Ascending aorta (tissue), 2 donors: ENCODE data around the gene ATP5MG. TPM values are rescaled to one million over a fixed set of nuclear protein-coding genes. Genes with fewer than 3 reads are reported as not detected.
"Not testable (repeated sequence)": the region's sequence is repeated elsewhere in the genome, so short reads cannot be mapped to it uniquely, and the experiment has no call there.

Experiments used
- DNase-seq, 2 donors: peaks; one replicate each; pipeline ENCODE4 v3.0.0-alpha.2; 2019; ENCODE audit warnings: low spot score in 2 of 2
- H3K27ac ChIP-seq, 2 donors: fragments of 200-600 bp; sonication (generic); one replicate each; pipeline ENCODE4 v1.5.1; 2016 to 2017; ENCODE audit warnings: mild to moderate bottlenecking in 1 of 2
- H3K27me3 ChIP-seq: fragments of 200-600 bp; sonication (generic); one replicate; pipeline ENCODE4 v1.5.1; 2017
- H3K36me3 ChIP-seq, 2 donors: fragments of 200-600 bp; sonication (generic); one replicate each; pipeline ENCODE4 v1.5.1; 2016
- H3K4me1 ChIP-seq, 2 donors: fragments of 200-600 bp; sonication (generic); one replicate each; pipeline ENCODE4 v1.5.1; 2016 to 2017; ENCODE audit warnings: mild to moderate bottlenecking in 1 of 2
- H3K4me3 ChIP-seq, 2 donors: fragments of 200-600 bp; sonication (generic); one replicate each; pipeline ENCODE4 v1.5.1; 2016 to 2017; ENCODE audit warnings: mild to moderate bottlenecking in 1 of 2
- H3K9me3 ChIP-seq, 2 donors: fragments of 200-600 bp; sonication (generic); one replicate each; pipeline ENCODE4 v1.5.1; 2016
- intact Hi-C: fragments of 100-400 bp; cut with DNase I; formaldehyde crosslinking; loops from one replicate; pipeline ENCODE4 v1.15.1; 2023
- total RNA-seq: library from RNA; depleted of rRNA; stranded (reverse); fragments of >200 nt; gene quantifications from one replicate; pipeline ENCODE4 v1.1.0, GENCODE V29; 2016
- TF ChIP-seq, protein P1 (sequence below), 3 experiments: fragments of 200-600 bp in 2 of 3; fragments of 450-650 bp in 1 of 3; sonication (generic) in 2 of 3; IDR thresholded peaks; one replicate each; pipeline ENCODE4 v1.5.1; 2016 to 2019; ENCODE audit warnings: antibody characterized with exemption in 3 of 3, mild to moderate bottlenecking in 1 of 3, moderate library complexity in 1 of 3

Gene ATP5MG
- total RNA-seq, 1 donor from 2014 or later, result 23.7 TPM

DNA sequence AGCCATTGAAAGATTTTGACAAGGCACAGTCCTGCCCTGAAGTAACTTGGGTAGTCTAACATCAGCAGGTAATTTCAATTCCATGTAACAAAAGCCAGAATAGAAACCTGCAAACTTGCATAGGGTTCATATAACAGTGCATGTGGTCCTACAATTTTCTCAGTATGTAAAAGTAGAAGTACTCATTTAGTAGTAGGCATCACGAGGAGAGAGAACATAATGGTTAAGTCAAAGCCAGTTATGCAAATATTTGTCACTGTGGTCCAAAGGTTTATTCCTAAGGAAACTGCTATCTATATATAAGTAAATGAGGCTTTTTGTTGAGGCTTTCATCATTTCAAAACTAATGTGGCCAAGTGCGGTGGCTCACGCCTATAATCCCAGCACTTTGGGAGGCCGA lies 10.1 kb downstream of the ATP5MG start:
- Histone ChIP-seq H3K4me3 (no peak overlapping the region), H3K36me3 (peaks cover 17 to 36% of the 10 kb centered on the region in 2 donors), H3K27ac (no peak overlapping the region), H3K9me3 (no peaks in the 10 kb centered on the region), H3K27me3 (no peaks in the 10 kb centered on the region), H3K4me1 (no peaks in the 10 kb centered on the region)
- no peak for DNase-seq
- intact Hi-C loops, result no loop called here
- TF ChIP-seq, protein P1, sequence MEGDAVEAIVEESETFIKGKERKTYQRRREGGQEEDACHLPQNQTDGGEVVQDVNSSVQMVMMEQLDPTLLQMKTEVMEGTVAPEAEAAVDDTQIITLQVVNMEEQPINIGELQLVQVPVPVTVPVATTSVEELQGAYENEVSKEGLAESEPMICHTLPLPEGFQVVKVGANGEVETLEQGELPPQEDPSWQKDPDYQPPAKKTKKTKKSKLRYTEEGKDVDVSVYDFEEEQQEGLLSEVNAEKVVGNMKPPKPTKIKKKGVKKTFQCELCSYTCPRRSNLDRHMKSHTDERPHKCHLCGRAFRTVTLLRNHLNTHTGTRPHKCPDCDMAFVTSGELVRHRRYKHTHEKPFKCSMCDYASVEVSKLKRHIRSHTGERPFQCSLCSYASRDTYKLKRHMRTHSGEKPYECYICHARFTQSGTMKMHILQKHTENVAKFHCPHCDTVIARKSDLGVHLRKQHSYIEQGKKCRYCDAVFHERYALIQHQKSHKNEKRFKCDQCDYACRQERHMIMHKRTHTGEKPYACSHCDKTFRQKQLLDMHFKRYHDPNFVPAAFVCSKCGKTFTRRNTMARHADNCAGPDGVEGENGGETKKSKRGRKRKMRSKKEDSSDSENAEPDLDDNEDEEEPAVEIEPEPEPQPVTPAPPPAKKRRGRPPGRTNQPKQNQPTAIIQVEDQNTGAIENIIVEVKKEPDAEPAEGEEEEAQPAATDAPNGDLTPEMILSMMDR (IDR thresholded peaks at IDR 0.05), result no peak

DNA sequence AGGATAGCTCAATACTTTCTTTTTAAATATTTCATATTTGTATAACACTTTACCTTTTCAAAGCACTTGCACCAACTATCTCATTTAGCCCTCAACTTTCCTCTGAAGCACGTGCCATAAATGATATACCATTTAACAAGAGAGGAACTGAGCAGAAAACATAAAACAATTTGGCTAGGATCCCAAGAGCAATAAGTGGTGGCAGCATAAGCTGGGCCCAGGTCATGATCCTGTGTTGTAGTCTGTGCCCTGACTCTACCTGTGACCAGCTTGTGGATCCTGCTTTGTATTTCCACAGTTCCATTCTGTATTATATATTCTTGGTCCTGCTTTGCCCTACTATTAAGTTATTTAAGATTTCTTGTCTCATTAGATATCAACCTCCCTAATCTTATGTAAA lies 11.5 kb downstream of the ATP5MG start:
- Histone ChIP-seq H3K27ac (no peak overlapping the region), H3K9me3 (no peaks in the 10 kb centered on the region), H3K27me3 (no peaks in the 10 kb centered on the region), H3K4me1 (no peaks in the 10 kb centered on the region), H3K36me3 (peaks cover 6 to 22% of the 10 kb centered on the region in 2 donors), H3K4me3 (no peak overlapping the region)
- no peak for DNase-seq
- TF ChIP-seq, protein P1 (IDR thresholded peaks at IDR 0.05), result no peak
- intact Hi-C loops, result no loop called here

DNA sequence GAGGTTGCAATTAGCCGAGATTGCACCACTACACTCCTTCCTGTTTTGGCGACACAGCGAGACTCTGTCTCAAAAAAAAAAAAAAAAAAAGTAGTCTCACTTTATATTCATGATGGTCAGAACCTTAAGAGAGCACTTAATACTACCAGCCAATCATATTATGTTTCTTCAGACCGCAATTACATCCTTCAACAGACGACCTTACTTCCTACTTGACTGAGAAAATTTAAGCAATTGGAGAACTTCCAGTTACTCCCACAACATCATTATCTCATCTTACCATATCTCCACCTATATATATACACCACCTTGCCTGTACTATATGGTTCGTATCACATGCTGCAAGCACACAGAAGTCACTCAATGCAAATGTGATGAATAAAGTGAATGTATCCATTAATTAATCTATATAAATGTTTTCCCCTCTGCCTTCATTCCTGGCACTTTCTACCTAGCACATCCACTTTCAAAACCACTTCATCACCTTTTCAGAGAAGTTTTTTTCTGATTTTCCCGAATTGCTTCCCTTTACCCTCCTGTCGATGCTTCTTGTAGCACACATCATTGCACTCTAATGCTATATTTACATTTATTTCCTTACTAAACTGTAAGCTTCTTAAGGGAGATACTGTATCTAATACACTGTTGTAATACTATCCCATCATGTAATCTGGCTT lies 13.8 kb downstream of the ATP5MG start:
- Histone ChIP-seq H3K9me3 (no peaks in the 10 kb centered on the region), H3K36me3 (peaks cover 0 to 9% of the 10 kb centered on the region in 2 donors), H3K27ac (no peak overlapping the region), H3K4me3 (no peak overlapping the region), H3K4me1 (no peaks in the 10 kb centered on the region), H3K27me3 (no peaks in the 10 kb centered on the region)
- intact Hi-C loops, result no loop called here
- no peak for DNase-seq
- TF ChIP-seq, protein P1 (IDR thresholded peaks at IDR 0.05), result no peak

DNA sequence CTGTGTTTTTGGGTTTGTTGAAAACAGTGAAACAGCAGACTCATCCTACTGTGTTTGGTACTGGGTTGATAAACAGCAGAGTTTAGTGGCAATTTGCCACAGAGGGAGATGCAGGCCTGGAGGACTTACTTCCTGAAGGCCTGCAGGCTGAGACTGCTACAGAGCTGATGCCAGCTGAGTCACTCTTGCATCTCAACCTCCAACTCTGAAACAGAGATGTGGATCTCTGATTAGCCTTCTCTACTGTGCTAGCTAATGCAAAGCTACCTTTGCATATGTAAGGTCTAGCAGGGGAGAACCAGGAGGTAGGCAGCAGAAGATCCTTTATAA lies 14.3 kb downstream of the ATP5MG start:
- Histone ChIP-seq H3K4me3 (no peak overlapping the region), H3K27ac (no peak overlapping the region), H3K36me3 (peaks cover 0 to 5% of the 10 kb centered on the region in 2 donors), H3K9me3 (no peaks in the 10 kb centered on the region), H3K4me1 (no peaks in the 10 kb centered on the region), H3K27me3 (no peaks in the 10 kb centered on the region)
- DNase-seq, result no peak
- TF ChIP-seq, protein P1 (IDR thresholded peaks at IDR 0.05), result no peak
- intact Hi-C loops, result no loop called here

DNA sequence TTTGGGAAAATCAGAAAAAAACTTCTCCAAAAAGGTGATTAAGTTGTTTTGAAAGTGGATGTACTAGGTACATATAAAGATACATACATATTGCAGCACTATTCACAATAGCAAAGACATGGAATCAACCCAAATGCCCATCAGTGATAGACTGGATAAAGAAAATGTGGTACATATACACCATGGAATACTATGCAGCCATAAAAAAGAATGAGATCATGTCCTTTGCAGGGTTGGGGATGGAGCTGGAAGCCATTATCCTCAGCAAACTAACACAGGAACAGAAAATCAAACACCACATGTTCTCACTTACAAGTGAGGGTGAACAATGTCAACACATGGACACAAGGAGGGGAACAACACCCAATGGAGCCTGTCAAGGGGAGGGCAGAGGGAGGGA lies 15.5 kb downstream of the ATP5MG start:
- H3K9me3 ChIP-seq, DNase-seq, H3K27ac ChIP-seq, H3K36me3 ChIP-seq, H3K4me3 ChIP-seq, intact Hi-C loops, H3K4me1 ChIP-seq, H3K27me3 ChIP-seq: not testable (repeated sequence)

DNA sequence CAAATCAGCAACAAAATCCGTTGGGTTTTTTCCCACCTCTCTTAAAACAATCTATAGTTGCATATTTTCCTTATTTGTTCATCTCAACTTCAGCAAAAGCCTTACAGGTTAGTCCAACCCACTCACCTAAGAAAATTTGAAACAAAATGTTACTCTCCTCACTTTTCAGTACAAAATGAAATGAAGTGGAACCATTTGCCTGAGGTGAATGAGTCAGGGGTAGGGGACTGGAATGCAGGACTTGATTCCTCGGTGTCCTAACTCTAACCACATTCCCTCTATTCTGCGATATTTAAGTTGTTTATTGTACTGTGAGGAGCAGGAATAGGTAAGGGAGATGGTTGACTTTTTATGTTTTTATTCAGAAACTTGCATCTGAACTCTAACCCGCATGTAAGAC lies 16.4 kb downstream of the ATP5MG start:
- TF ChIP-seq, protein P1 (IDR thresholded peaks at IDR 0.05), result no peak
- no peak for DNase-seq

More for the DNA sequence above, 16.4 kb downstream of the ATP5MG start:
- H3K27ac ChIP-seq, result no peak overlapping the region
- intact Hi-C loops, result no loop called here
- H3K9me3 ChIP-seq, result no peaks in the 10 kb centered on the region
- H3K4me1 ChIP-seq, result no peaks in the 10 kb centered on the region
- no peaks in the 10 kb centered on the region for H3K27me3 ChIP-seq
- no peak overlapping the region for H3K4me3 ChIP-seq
- peaks cover 0 to 5% of the 10 kb centered on the region in 2 donors for H3K36me3 ChIP-seq
